ENCODE measurements around the gene PRR11.
"Not testable (repeated sequence)": the region's sequence is repeated elsewhere in the genome, so short reads cannot be mapped to it uniquely, and the experiment has no call there.

Gene PRR11

DNA sequence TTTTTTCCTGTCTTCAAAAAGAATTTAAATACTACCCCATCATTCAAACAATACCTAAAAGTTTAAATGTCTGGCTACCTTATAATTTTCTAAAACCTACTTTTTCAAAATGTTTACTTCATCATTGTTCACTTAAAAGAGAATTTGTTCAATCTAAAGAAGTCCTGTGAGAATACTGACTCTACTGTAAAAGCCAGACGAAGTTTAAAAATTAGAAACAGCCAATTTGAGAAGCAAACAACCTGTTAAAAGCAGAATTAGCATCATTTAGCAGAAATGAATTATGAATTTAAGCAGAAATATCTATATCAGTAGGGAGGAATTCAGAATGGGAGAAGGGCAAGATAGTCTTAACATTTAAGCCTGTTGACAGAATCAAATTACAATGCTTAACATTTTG lies 2.6 kb upstream of the PRR11 start:
- DNase-seq, result no peak

DNA sequence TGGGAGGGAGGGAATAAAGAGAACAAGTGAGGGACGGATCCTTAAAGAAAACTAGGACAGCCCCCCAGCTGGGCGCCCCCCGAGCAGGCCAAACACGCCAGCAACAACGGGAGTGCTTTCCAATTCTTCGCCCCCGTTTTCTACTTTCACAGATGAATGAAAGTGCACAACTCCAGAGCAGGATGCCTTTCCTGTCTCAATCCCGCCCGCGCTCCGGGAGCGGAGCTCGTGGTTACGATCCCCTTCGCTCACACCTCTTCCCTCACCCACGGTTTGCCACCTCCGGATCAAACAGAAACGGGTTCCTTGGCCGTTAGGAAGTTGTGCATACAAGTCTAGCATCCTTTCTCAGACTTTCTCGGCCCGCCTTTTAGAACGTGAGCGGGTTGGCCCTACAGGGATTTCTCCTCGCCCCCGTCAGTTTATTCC lies 1.2 kb upstream of the PRR11 start:
- DNase-seq, result peak; percentile 52 to 58

- DNase-seq, result peak; percentile 96 to 98
These were observed 666 bp upstream of the PRR11 start, which contains the start of gene SKA2 for GRCh38 chr17:59154721-59155438. Gene SKA2 (minus strand): TSS chr17:59155186. CDS start chr17:59155163, 23 bp downstream.

GRCh38 chr17:59160157-59161025 lies 4.8 kb downstream of the PRR11 start:
- no peak for DNase-seq

DNA sequence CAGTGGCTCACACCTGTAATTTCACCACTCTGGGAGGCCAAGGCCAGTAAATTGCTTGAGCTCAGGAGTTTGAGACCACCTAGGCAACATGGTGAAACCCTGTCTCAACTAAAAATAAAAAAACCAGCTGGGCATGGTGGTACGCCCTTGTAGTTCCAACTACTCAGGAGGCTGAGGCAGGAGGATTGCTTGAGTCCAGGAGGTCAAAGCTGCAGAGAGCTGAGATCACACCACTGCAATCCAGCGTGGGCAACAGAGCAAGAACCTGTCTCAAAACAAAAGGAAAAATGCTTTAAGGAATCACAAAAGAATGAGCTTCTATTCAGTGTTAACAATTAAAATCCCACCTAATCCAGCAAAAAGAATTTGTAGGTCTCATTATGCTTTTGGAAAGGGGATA lies 5.9 kb downstream of the PRR11 start:
- no peak for DNase-seq

DNA sequence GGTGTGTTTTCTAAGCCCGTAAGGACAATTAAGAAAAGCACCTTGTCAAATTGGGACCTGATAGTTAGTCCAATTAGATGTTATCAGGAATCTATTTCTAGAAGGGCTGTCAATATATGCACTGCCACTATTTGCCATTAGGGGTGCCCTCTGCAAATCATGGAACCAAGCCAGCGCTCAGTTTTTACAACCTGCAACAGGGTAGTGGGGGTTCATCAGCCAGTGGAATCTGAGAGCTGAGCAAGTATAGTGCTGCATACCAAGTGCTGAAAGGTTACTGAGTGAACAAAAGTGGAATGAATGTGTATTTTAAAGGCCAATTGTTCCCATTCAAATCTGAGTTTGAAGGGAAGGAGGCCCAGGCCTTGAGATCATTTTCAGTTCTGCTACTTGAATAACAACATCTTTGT lies 10.4 kb downstream of the PRR11 start:
- peak; percentile 29 to 39 for DNase-seq

DNA sequence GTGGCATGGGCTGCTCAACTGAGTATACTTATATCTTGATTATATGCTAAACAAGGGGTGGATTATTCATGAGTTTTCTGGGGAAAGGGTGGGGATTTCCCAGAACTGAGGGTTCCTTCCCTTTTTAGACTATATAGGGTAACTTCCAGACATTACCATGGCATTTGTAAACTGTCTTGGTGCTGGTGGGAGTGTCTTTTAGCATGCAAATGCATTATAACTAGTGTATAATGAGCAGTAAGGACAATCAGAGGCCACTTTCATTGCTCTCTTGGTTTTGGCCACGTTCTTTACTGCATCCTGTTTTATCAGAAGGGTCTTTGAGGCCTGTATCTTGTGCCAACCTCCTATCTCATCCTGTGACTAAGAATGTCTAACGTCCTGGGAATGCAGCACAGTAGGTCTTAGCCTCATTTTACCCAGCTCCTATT lies 12.0 kb downstream of the PRR11 start:
- DNase-seq, result no peak

DNA sequence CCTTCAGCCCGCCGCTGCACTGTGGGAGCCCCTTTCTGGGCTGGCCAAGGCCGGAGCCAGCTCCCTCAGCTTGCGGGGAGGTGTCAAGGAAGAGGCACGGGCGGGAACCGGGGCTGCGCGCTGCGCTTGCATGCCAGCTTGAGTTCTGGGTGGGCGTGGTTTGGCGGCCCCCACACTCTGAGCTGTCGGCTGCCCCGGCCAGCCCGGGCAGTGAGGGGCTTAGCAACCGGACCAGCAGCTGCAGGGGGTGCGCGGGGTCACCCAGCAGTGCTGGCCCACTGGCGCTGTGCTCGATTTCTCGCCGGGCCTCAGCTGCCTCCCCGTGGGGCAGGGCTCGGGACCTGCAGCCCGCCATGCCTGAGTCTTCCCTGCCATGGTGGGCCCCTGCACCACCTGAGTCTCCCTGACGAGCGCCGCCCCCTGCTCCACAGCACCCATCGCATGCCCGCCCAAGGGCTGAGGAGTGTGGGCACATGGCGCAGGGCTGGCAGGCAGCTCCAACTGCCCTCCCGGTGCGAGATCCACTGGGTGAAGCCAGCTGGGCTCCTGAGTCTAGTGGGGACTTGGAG lies 17.0 kb downstream of the PRR11 start:
- DNase-seq, result no peak

GRCh38 chr17:59174671-59175070 lies 19.1 kb downstream of the PRR11 start:
- DNase-seq, result no peak

DNA sequence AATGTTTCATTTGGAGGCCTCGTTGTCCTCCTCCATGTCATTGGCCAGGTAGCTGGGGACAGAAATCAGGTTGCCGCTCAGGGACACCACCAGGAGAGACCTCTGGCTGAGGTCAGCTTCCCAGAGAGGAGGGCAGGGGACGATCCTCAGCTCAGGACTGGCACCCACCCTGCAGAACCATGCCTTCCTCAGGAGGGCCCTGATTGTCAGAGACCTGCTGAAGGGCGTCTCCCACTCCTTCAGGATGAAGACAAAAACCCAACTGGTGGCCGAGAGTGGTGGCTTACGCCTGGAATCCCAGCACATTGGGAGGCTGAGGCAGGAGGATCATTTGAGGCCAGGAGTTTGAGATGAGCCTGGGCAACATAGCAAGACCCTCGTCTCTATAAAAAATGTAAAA lies 19.5 kb downstream of the PRR11 start:
- no peak for DNase-seq

DNA sequence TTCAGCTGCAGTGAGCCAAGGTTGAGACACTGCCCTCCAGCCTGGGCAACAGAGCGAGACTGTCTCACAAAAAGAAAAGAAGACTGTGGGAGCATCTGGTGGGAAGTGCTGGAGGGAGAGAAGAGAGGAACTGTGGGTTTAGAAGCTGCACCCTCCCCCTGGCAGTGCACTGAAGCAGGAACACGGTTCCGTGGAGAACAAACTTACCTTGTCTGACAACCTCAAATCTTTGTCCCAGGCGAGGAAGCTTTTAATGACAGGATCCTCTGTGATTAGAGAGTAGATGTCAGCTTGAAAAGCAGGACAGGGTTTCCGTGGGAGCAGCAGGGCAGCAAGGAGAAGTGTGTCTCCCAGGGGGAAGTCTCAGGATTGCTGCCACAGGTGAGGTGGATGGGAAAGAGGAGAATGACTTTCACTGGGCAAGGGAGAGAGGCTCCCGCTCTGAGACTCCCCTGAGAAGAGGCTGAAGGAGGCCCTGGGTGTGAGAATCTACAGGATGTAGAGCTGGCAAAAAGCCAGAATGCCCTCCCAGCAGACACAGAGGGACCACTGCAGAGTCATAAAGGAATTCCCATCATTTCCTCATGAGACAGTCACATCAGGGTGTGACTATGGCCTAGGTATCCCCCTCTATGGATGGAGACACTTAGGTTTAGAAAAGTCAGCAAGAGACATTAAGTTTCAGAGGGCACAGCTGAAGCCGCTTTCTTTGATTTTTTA lies 22.9 kb downstream of the PRR11 start:
- DNase-seq, result no peak

DNA sequence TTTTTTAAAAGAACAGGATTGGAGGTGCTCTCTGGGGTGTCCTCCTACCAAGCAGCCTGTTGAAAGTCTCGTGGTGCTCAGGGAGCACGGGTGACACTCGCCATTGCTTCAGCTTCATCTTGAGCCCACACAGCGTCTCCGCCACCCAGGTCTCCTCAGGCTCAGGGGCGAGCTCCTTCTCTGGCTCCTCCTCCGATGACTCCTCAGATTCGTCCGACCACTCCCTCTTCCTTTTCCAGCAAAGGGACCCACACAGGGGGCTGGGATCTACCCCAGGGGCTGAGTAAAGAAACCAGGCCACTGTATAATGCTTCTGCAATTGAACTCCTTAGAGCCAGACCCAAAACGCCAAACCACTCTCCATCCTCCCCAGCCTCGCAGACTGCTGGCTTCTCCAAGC lies 24.1 kb downstream of the PRR11 start:
- not testable (repeated sequence) for DNase-seq

- DNase-seq, result no peak
These were observed 25.1 kb downstream of the PRR11 start for GRCh38 chr17:59180626-59181025.

- no peak for DNase-seq
These were observed 25.9 kb downstream of the PRR11 start for GRCh38 chr17:59181481-59181880.

DNA sequence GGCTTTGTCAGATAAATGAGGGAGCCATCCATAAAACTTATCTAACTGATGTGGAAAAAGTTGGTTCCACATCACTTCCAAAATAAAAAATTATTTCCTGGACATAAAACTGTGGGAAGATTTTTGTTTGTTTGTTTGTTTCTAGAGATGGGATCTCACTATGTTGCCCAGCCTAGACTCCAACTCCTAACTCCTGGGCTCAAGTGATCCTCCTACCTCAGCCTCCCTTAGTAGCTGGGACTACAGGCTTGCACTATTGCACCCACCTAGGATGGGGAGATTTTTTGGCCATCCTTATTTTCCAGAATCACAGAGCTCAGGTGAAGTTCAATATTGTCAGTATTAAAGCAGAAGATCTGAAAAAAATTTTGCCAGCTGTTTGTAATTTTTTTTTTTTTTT lies 30.5 kb downstream of the PRR11 start:
- DNase-seq, result no peak

GRCh38 chr17:59186850-59187249 lies 31.3 kb downstream of the PRR11 start:
- no peak for DNase-seq

GRCh38 chr17:59190806-59191205 lies 35.3 kb downstream of the PRR11 start:
- no peak for DNase-seq

DNA sequence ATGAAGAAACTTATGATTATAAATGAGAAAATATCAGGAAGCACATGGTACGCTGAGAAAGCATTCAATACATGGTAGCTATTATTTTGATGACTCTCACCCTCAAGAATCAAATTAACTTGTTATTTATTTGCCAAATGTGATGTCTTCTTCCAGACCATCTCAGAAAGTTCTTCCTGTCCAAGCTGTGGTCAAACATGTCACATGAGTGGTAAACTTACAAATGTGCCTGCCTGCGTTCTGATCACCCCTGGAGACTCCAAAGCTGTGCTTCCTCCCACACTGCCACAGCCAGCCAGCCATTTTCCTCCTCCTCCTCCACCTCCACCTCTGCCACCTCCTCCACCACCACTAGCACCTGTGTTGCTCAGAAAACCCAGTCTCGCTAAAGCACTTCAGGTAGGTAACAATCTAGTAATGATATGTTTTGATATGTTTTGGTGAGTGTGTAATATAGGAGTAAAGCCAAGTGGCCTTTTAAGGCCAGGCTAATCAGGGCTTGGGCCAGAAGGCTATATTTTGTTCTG lies 37.9 kb downstream of the PRR11 start:
- no peak for DNase-seq

DNA sequence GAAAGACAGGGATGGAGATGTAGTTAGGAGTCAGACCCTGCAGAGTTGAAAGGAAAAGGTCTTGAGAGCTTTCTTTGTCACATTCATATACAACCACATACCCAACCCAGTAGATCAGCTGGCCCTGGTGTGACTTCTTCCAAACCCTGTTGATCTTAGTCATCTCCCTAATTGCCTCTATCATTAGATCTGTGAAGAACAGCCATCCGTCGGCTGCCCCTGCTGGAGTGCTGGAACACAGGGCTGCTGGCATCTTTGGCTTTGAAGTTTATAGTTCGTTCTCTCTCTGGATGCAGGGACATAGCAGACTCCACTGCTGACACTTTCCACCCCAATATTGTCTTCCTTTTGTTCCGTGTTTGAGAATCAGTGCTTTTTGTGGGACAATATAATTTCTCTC lies 43.9 kb downstream of the PRR11 start:
- no peak for DNase-seq

DNA sequence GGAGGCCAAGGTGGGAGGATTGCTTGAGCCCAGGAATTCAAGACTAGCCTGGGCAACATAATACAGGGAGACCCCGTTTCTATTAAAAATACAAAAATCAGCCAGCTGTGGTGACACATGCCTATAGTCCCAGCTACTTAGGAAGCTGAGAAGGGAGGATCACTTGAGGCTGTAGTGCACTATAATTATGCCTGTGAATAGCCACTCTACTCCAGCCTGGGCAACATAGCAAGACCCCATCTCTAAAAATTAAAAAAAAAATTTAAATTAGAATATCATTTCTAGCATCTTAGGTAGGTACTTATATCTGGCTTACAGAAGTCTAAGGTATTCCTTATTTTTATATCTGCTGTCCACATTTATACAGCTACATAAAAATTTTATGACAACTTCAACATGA lies 46.8 kb downstream of the PRR11 start:
- no peak for DNase-seq

DNA sequence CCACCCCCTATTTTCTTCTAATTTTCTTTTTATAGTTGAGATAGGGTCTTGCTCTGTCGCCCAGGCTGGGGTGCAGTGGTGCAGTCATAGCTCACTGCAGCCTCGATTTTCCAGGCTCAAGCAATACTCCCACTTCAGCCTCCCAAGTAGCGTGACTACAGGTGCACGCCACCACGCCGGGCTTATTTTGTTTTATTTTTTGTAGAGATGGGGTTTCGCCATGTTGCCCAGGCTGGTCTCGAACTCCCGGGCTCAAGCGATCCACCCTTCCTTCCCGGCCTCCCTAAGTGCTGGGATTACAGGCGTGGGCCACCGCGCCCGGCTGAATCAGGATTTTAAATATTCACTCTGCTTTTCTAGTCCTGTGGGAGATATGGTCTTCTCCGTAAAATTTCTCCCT lies 63.8 kb downstream of the PRR11 start:
- DNase-seq, result no peak

GRCh38 chr17:59219992-59220327 lies 64.4 kb downstream of the PRR11 start:
- no peak for DNase-seq

Data from activated CD4-positive, alpha-beta T cell treated with anti-CD3 and anti-CD28 coated beads, Interleukin-2, amount 50 U/mL, for 48 hours (primary cell).